H1 (cell line): ENCODE results near the gene ADO. TPM values are rescaled to one million over a fixed set of nuclear protein-coding genes. Genes with fewer than 3 reads are reported as not detected.

Source experiments
- CTCF ChIA-PET: fragments of 300-600 bp; sonication (Branson Sonifier 250); formaldehyde crosslinking; loops from one replicate; lab custom pipeline; 2021; ENCODE audit not compliant: partially characterized antibody; lab: Charles Lee
- POLR2A ChIA-PET: fragments of 300-600 bp; sonication (Branson Sonifier 250); formaldehyde crosslinking; loops from one replicate; lab custom pipeline; 2021; ENCODE audit warnings: inconsistent platforms; ENCODE audit not compliant: partially characterized antibody; lab: Charles Lee
- DNase-seq, 2 experiments: peaks; one replicate each; pipeline versions ENCODE4 v3.0.0 to v3.0.0-alpha.2; 2010 to 2022; ENCODE audit warnings: low spot score in 2 of 2, low read depth in 1 of 2, mixed read lengths in 1 of 2
- FAIRE-seq: peaks from 2 replicates; lab custom pipeline; 2011; peaks lifted over from hg19 to GRCh38; lab: Jason Lieb, UNC
- H2AFZ ChIP-seq: 2 replicates; pipeline ENCODE4 v1.8.1; 2012; ENCODE audit warnings: low read length, inconsistent platforms
- H2AK5ac ChIP-seq: 2 replicates; pipeline ENCODE4 v1.6.1; 2013; ENCODE audit warnings: low read depth, low read length
- H2BK120ac ChIP-seq: replicated peaks from 2 replicates; pipeline ENCODE3; 2013; ENCODE audit warnings: low read depth, low read length, inconsistent platforms
- H2BK12ac ChIP-seq: 2 replicates; pipeline ENCODE4 v1.6.1; 2013; ENCODE audit warnings: low read depth, low read length
- H2BK15ac ChIP-seq: 2 replicates; pipeline ENCODE4 v1.6.1; 2013; ENCODE audit warnings: low read length
- H2BK20ac ChIP-seq: 2 replicates; pipeline ENCODE4 v1.6.1; 2013; ENCODE audit warnings: low read length
- H2BK5ac ChIP-seq: 2 replicates; pipeline ENCODE4 v1.6.1; 2013; ENCODE audit warnings: low read depth, low read length
- H3K14ac ChIP-seq: 2 replicates; pipeline ENCODE4 v1.6.1; 2013; ENCODE audit warnings: inconsistent platforms; ENCODE audit not compliant: insufficient read length
- H3K18ac ChIP-seq: 2 replicates; pipeline ENCODE4 v1.6.1; 2013; ENCODE audit warnings: low read length; ENCODE audit errors: extremely low read depth
- H3K23ac ChIP-seq: 2 replicates; pipeline ENCODE4 v1.6.1; 2013; ENCODE audit warnings: inconsistent platforms; ENCODE audit not compliant: insufficient read length
- H3K23me2 ChIP-seq: 2 replicates; pipeline ENCODE4 v1.6.1; 2013; ENCODE audit warnings: low read depth, low read length
- H3K27ac ChIP-seq: 2 replicates; pipeline ENCODE4 v1.6.1; 2011; ENCODE audit warnings: low read depth, low read length, inconsistent platforms
- H3K27me3 ChIP-seq, 4 experiments: replicated peaks in 1 of 4; 1 replicate in 1 of 4; 2 replicates in 3 of 4; pipeline versions ENCODE4 v1.6.1 to v1.8.1; 2011 to 2013; ENCODE audit warnings: low read length in 3 of 4, mild to moderate bottlenecking in 3 of 4, inconsistent platforms in 2 of 4, mixed read lengths in 2 of 4, moderate library complexity in 1 of 4; ENCODE audit not compliant: control insufficient read depth in 3 of 4, insufficient read depth in 3 of 4; ENCODE audit errors: extremely low read depth in 1 of 4
- H3K36me3 ChIP-seq, 4 experiments: 2 replicates each; pipeline versions ENCODE4 v1.6.1 to v1.8.1; 2011 to 2013; ENCODE audit warnings: mild to moderate bottlenecking in 4 of 4, low read length in 3 of 4, moderate library complexity in 2 of 4, control low read depth in 1 of 4, inconsistent platforms in 1 of 4; ENCODE audit not compliant: insufficient read depth in 4 of 4, control insufficient read depth in 2 of 4
- H3K4ac ChIP-seq: replicated peaks from 2 replicates; pipeline ENCODE3; 2013; ENCODE audit warnings: low read length, low read depth, mixed read lengths, inconsistent platforms; ENCODE audit not compliant: insufficient read length
- H3K4me1 ChIP-seq, 4 experiments: replicated peaks in 1 of 4; 1 replicate in 1 of 4; 2 replicates in 3 of 4; pipeline versions ENCODE4 v1.6.1 to v1.8.1; 2011 to 2013; ENCODE audit warnings: low read length in 3 of 4, inconsistent platforms in 2 of 4, mixed read lengths in 1 of 4; ENCODE audit not compliant: insufficient read depth in 4 of 4, control insufficient read depth in 3 of 4
- H3K4me2 ChIP-seq, 2 experiments: 2 replicates each; pipeline versions ENCODE4 v1.6.1 to v1.8.1; 2011 to 2013; ENCODE audit warnings: low read depth in 2 of 2, low read length in 2 of 2, control low read depth in 1 of 2, inconsistent platforms in 1 of 2, mild to moderate bottlenecking in 1 of 2; ENCODE audit not compliant: insufficient read depth in 1 of 2
- H3K4me3 ChIP-seq, 4 experiments: fragments of 200-600, 300-600 bp in 1 of 4; sonication (generic), shearing (Covaris generic), sonication (Bioruptor Twin) in 1 of 4; 2 replicates each; pipeline versions ENCODE4 v1.5.1 to v1.8.1; 2011 to 2016; ENCODE audit warnings: low read length in 4 of 4, low read depth in 3 of 4, control low read depth in 2 of 4, inconsistent platforms in 2 of 4, mild to moderate bottlenecking in 2 of 4, mixed read lengths in 1 of 4, moderate library complexity in 1 of 4; ENCODE audit not compliant: insufficient read depth in 2 of 4; ENCODE audit errors: extremely low read depth in 1 of 4
- H3K56ac ChIP-seq: replicated peaks from 2 replicates; pipeline ENCODE3; 2013; ENCODE audit warnings: low read depth, mild to moderate bottlenecking, mixed read lengths, low read length, inconsistent platforms; ENCODE audit not compliant: insufficient read length
- H3K79me1 ChIP-seq: 2 replicates; pipeline ENCODE4 v1.6.1; 2013; ENCODE audit warnings: low read depth, low read length, control low read depth
- H3K79me2 ChIP-seq, 2 experiments: 2 replicates each; pipeline versions ENCODE4 v1.6.1 to v1.8.1; 2012 to 2013; ENCODE audit warnings: low read length in 2 of 2, mild to moderate bottlenecking in 2 of 2, inconsistent platforms in 1 of 2; ENCODE audit not compliant: insufficient read depth in 2 of 2, control insufficient read depth in 1 of 2
- H3K9ac ChIP-seq, 4 experiments: replicated peaks in 1 of 4; 1 replicate in 1 of 4; 2 replicates in 3 of 4; pipeline versions ENCODE4 v1.6.1 to v1.8.1; 2011 to 2013; ENCODE audit warnings: low read depth in 3 of 4, low read length in 3 of 4, control low read depth in 2 of 4, mild to moderate bottlenecking in 2 of 4, moderate library complexity in 2 of 4, inconsistent platforms in 1 of 4; ENCODE audit errors: extremely low read depth in 1 of 4
- H3K9me3 ChIP-seq, 2 experiments: 2 replicates each; pipeline versions ENCODE4 v1.6.1 to v1.8.1; 2012 to 2013; ENCODE audit warnings: mild to moderate bottlenecking in 2 of 2, moderate library complexity in 2 of 2, control low read depth in 1 of 2, inconsistent platforms in 1 of 2, low read depth in 1 of 2, low read length in 1 of 2, mixed read lengths in 1 of 2; ENCODE audit not compliant: insufficient read depth in 2 of 2
- H4K20me1 ChIP-seq, 2 experiments: replicated peaks in 1 of 2; 2 replicates each; pipeline versions ENCODE3 to v1.8.1; 2011 to 2013; ENCODE audit warnings: inconsistent platforms in 2 of 2, low read length in 2 of 2, mild to moderate bottlenecking in 1 of 2; ENCODE audit not compliant: insufficient read depth in 2 of 2, control insufficient read depth in 1 of 2
- H4K5ac ChIP-seq: 2 replicates; pipeline ENCODE4 v1.6.1; 2013; ENCODE audit warnings: low read length, low read depth, mixed read lengths, inconsistent platforms; ENCODE audit not compliant: insufficient read length
- H4K8ac ChIP-seq: 2 replicates; pipeline ENCODE4 v1.8.0; 2013; ENCODE audit warnings: mild to moderate bottlenecking, moderate library complexity, low read length, inconsistent platforms; ENCODE audit not compliant: insufficient read depth; ENCODE audit errors: extremely low read depth
- H4K91ac ChIP-seq: replicated peaks from 2 replicates; pipeline ENCODE3; 2013; ENCODE audit warnings: low read length, mixed read lengths, inconsistent platforms; ENCODE audit not compliant: insufficient read length
- FOSL1 ChIP-seq: IDR thresholded peaks from 2 replicates; pipeline ENCODE4 v1.6.1; 2011; ENCODE audit warnings: mild to moderate bottlenecking, low read depth, low read length, moderate library complexity; ENCODE audit not compliant: insufficient read depth
- GABPA ChIP-seq: IDR thresholded peaks from 2 replicates; pipeline ENCODE4 v1.6.1; 2011; ENCODE audit warnings: mild to moderate bottlenecking, low read length, moderate library complexity, borderline replicate concordance; ENCODE audit not compliant: insufficient read depth
- WGBS, 2 experiments: shearing (Covaris generic) in 1 of 2; methylation state at CpG; one replicate each; pipeline versions ENCODE4 v1.1.6 to v1.1.7; 2013 to 2015; ENCODE audit warnings: low lambda C conversion rate in 2 of 2, mixed read lengths in 2 of 2, inconsistent platforms in 1 of 2, low coverage in 1 of 2, missing lambda C conversion rate in 1 of 2; ENCODE audit not compliant: insufficient replicate concordance in 2 of 2, insufficient coverage in 1 of 2, insufficient read length in 1 of 2; ENCODE audit errors: extremely low coverage in 1 of 2, missing lambda C conversion rate in 1 of 2; 5-methylcytosine and 5-hydroxymethylcytosine counted together
- polyA plus RNA-seq, 7 experiments: library from polyadenylated mRNA; depleted of rRNA in 3 of 7; stranded (reverse) in 5 of 7; unstranded in 2 of 7; fragments of >200 nt in 5 of 7; fragments of 200-250 nt in 2 of 7; gene quantifications; 1 replicate in 5 of 7; 2 replicates in 1 of 7; 4 replicates in 1 of 7; pipeline versions ENCODE4 v1.2.1 to v1.2.3, GENCODE V29; 2011 to 2013; ENCODE audit warnings: missing spikeins in 2 of 7, mixed read lengths in 2 of 7
- total RNA-seq: library from RNA; stranded (reverse); fragmentation: NEBNext Ultra II Directional; extraction: Animal tissue kit (Norgen Biotek cat#: 25700); gene quantifications from 2 replicates; pipeline ENCODE4 v1.2.1, GENCODE V29; 2021

The ADO gene
- total and polyA plus RNA-seq, 2 of the 8 experiments (the other 6 are each of a cell fraction or from before 2014, with no cell fraction given) = 18.7 to 27.9 TPM

DNA sequence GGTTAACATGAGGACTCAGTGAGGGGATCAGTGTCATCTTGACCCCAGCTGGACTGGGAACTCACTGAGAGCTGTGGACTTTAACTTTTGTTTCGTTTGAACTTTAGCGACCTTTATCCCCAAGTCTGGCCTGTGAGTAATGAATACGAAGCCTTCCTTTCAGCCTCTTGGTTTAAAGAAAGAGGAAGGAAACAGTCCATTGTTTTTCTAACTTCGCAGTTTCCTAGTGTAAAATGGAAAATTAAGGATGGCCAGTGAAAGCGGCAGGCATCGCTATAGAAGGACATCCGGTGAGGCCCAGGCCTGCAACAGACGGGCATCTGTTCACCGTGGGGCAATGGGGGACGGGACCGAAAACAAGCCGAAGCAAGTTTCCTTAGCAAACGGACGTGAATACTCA is 44.1 kb upstream of the ADO start:
- no peak overlapping the region for H3K4me2 ChIP-seq
- no peak overlapping the region for H2AK5ac ChIP-seq
- H3K23ac ChIP-seq = no peak overlapping the region
- H3K4ac ChIP-seq = no peak overlapping the region
- H4K5ac ChIP-seq = no peak overlapping the region
- no peak overlapping the region for H2BK20ac ChIP-seq
- H3K79me2 ChIP-seq = no peaks in the 10 kb centered on the region
- no peak for FAIRE-seq
- H3K18ac ChIP-seq = no peak overlapping the region
- H2AFZ ChIP-seq = 0 out of 2 replicates have a peak overlapping the region, but pooled peaks have one; percentile 70
- TF ChIP-seq GABPA (no peak), FOSL1 (no peak)
- no peak overlapping the region for H4K91ac ChIP-seq
- H2BK120ac ChIP-seq = no peak overlapping the region
- DNase-seq = no peak
- H2BK12ac ChIP-seq = no peak overlapping the region
- H3K27ac ChIP-seq = no peak overlapping the region
- no peaks in the 10 kb centered on the region for H3K36me3 ChIP-seq
- POLR2A ChIA-PET = interaction anchor here (1.3 kb wide), 1 partner anchor 9 kb away, joined by 3 read pairs; no protein-coding TSS in a partner anchor
- 90% methylated on average over 14 of the region's 14 CpGs; no CpG with 5 or more reads in 1 of the 2 experiments for WGBS, 2 experiments
- no peaks in the 10 kb centered on the region for H3K9me3 ChIP-seq
- no peaks in the 10 kb centered on the region for H4K20me1 ChIP-seq
- H2BK15ac ChIP-seq = no peak overlapping the region
- no peaks in the 10 kb centered on the region for H3K23me2 ChIP-seq
- no peaks in the 10 kb centered on the region for H3K27me3 ChIP-seq
- no peak overlapping the region for H4K8ac ChIP-seq
- no peak overlapping the region for H2BK5ac ChIP-seq
- no peak overlapping the region for H3K14ac ChIP-seq
- no peaks in the 10 kb centered on the region for H3K79me1 ChIP-seq
- no peak overlapping the region for H3K4me3 ChIP-seq
- CTCF ChIA-PET = interaction anchor here (1.0 to 1.3 kb wide), 4 partner anchors 38 to 150 kb away, joined by 3 to 5 read pairs (median 4); no protein-coding TSS in a partner anchor
- H3K4me1 ChIP-seq = no peaks in the 10 kb centered on the region
- H3K9ac ChIP-seq = no peak overlapping the region
- H3K56ac ChIP-seq = no peak overlapping the region
